Glutamatergic neuron (in vitro differentiated cells): ENCODE data around the gene LIMCH1. TPM values are rescaled to one million over a fixed set of nuclear protein-coding genes. Genes with fewer than 3 reads are reported as not detected.

ENCODE experiments used
- DNase-seq: peaks from one replicate; pipeline ENCODE4 v3.0.0; 2022
- H3K27ac Mint-ChIP-seq: one replicate; pipeline ENCODE4 v1.8.0; 2020; ENCODE audit warnings: mild to moderate bottlenecking, mixed read lengths, inconsistent platforms; ENCODE audit not compliant: unreplicated experiment
- H3K27me3 Mint-ChIP-seq: one replicate; pipeline ENCODE4 v1.8.0; 2020; ENCODE audit warnings: mild to moderate bottlenecking, moderate library complexity, mixed read lengths, inconsistent platforms; ENCODE audit not compliant: unreplicated experiment
- H3K36me3 Mint-ChIP-seq: one replicate; pipeline ENCODE4 v1.8.0; 2020; ENCODE audit warnings: mild to moderate bottlenecking, mixed read lengths, inconsistent platforms; ENCODE audit not compliant: unreplicated experiment
- H3K4me1 Mint-ChIP-seq: one replicate; pipeline ENCODE4 v1.8.0; 2020; ENCODE audit warnings: mild to moderate bottlenecking, low read depth, mixed read lengths, inconsistent platforms; ENCODE audit not compliant: unreplicated experiment
- H3K4me3 Mint-ChIP-seq: one replicate; pipeline ENCODE4 v1.8.0; 2020; ENCODE audit warnings: mild to moderate bottlenecking, mixed read lengths, inconsistent platforms; ENCODE audit not compliant: unreplicated experiment
- H3K9me3 Mint-ChIP-seq: one replicate; pipeline ENCODE4 v1.8.0; 2020; ENCODE audit warnings: mild to moderate bottlenecking, moderate library complexity, mixed read lengths, inconsistent platforms; ENCODE audit not compliant: unreplicated experiment
- CTCF ChIP-seq: fragments of 200-600 bp; sonication (generic); IDR thresholded peaks from one replicate; pipeline ENCODE4 v1.5.0; 2021; ENCODE audit not compliant: partially characterized antibody, unreplicated experiment
- total RNA-seq: library from RNA; stranded (reverse); fragmentation: NEBNext Ultra II Directional; extraction: Animal tissue kit (Norgen Biotek cat#: 25700); gene quantifications from one replicate; pipeline ENCODE4 v1.2.1, GENCODE V29; 2021; ENCODE audit not compliant: unreplicated experiment

Gene LIMCH1
- total RNA-seq, 1 donor from 2014 or later, result 22.5 TPM

- no peaks in the 10 kb centered on the region for H3K36me3 Mint-ChIP-seq
- no peaks in the 10 kb centered on the region for H3K9me3 Mint-ChIP-seq
- no peaks in the 10 kb centered on the region for H3K27me3 Mint-ChIP-seq
- DNase-seq, result no peak
- H3K27ac Mint-ChIP-seq, result no peak overlapping the region
- no peak for TF ChIP-seq CTCF
- no peaks in the 10 kb centered on the region for H3K4me1 Mint-ChIP-seq
- H3K4me3 Mint-ChIP-seq, result no peak overlapping the region
Measured at GRCh38 chr4:41668024-41668423, 130.1 kb downstream of the LIMCH1 start.

- Mint-ChIP-seq H3K36me3 (no peaks in the 10 kb centered on the region), H3K27ac (no peak overlapping the region), H3K9me3 (no peaks in the 10 kb centered on the region), H3K4me3 (no peak overlapping the region), H3K4me1 (no peaks in the 10 kb centered on the region), H3K27me3 (no peaks in the 10 kb centered on the region)
- DNase-seq, result no peak
- no peak for TF ChIP-seq CTCF
Measured at GRCh38 chr4:41670530-41670929, 132.6 kb downstream of the LIMCH1 start.

GRCh38 chr4:41670982-41671381 is 133.0 kb downstream of the LIMCH1 start:
- Mint-ChIP-seq H3K4me3 (no peak overlapping the region), H3K27me3 (no peaks in the 10 kb centered on the region), H3K4me1 (no peaks in the 10 kb centered on the region), H3K36me3 (no peaks in the 10 kb centered on the region), H3K27ac (no peak overlapping the region), H3K9me3 (no peaks in the 10 kb centered on the region)
- DNase-seq, result no peak
- no peak for TF ChIP-seq CTCF

GRCh38 chr4:41678086-41678816 is 140.3 kb downstream of the LIMCH1 start:
- no peaks in the 10 kb centered on the region for H3K36me3 Mint-ChIP-seq
- H3K9me3 Mint-ChIP-seq, result no peaks in the 10 kb centered on the region
- H3K4me1 Mint-ChIP-seq, result no peaks in the 10 kb centered on the region
- no peak for TF ChIP-seq CTCF
- H3K27ac Mint-ChIP-seq, result no peak overlapping the region
- no peak overlapping the region for H3K4me3 Mint-ChIP-seq
- DNase-seq, result no peak
- H3K27me3 Mint-ChIP-seq, result no peaks in the 10 kb centered on the region

GRCh38 chr4:41678951-41679350 is 141.0 kb downstream of the LIMCH1 start:
- Mint-ChIP-seq H3K27me3 (no peaks in the 10 kb centered on the region), H3K4me1 (no peaks in the 10 kb centered on the region), H3K9me3 (no peaks in the 10 kb centered on the region), H3K27ac (no peak overlapping the region), H3K4me3 (no peak overlapping the region), H3K36me3 (no peaks in the 10 kb centered on the region)
- DNase-seq, result no peak
- no peak for TF ChIP-seq CTCF
